H1 (cell line): ENCODE measurements around the gene RPL28. TPM values are rescaled to one million over a fixed set of nuclear protein-coding genes. Genes with fewer than 3 reads are reported as not detected.

Source experiments
- ASH2L ChIP-seq: fragments of 200-600, 300-600 bp; sonication (generic); IDR thresholded peaks from one replicate; pipeline ENCODE4 v1.7.1; 2017; ENCODE audit warnings: low read length
- ATF2 ChIP-seq: IDR thresholded peaks from 2 replicates; pipeline ENCODE4 v1.6.1; 2012; ENCODE audit warnings: low read length, inconsistent platforms
- CEBPB ChIP-seq: IDR thresholded peaks from 2 replicates; pipeline ENCODE4 v1.6.1; 2012; ENCODE audit warnings: low read depth, low read length
- HDAC2 ChIP-seq, 2 experiments: fragments of 300-600 bp in 1 of 2; sonication (generic) in 1 of 2; IDR thresholded peaks; 2 replicates each; pipeline ENCODE4 v1.6.1; 2011 to 2012; ENCODE audit warnings: low read depth in 2 of 2, low read length in 2 of 2, mild to moderate bottlenecking in 2 of 2, moderate library complexity in 2 of 2, borderline replicate concordance in 1 of 2, inconsistent platforms in 1 of 2
- KDM1A ChIP-seq: fragments of 200-600, 300-600 bp; sonication (generic); IDR thresholded peaks from 2 replicates; pipeline ENCODE4 v1.7.1; 2016; ENCODE audit warnings: mild to moderate bottlenecking, low read length, borderline replicate concordance
- KDM4A ChIP-seq: IDR thresholded peaks from one replicate; pipeline ENCODE4 v1.7.1; 2012; ENCODE audit warnings: low read depth, mild to moderate bottlenecking, moderate library complexity, low read length, inconsistent platforms; ENCODE audit not compliant: severe bottlenecking
- POLR2AphosphoS5 ChIP-seq: IDR thresholded peaks from 2 replicates; pipeline ENCODE4 v1.6.1; 2011; ENCODE audit warnings: low read depth, low read length
- RFX5 ChIP-seq: IDR thresholded peaks from 2 replicates; pipeline ENCODE4 v1.6.1; 2011; ENCODE audit warnings: low read depth, low read length, improper control_type of control experiment, borderline replicate concordance
- SIRT6 ChIP-seq: IDR thresholded peaks from one replicate; pipeline ENCODE4 v1.7.1; 2012; ENCODE audit warnings: low read length, inconsistent platforms
- USF2 ChIP-seq: IDR thresholded peaks from 2 replicates; pipeline ENCODE4 v1.6.1; 2011; ENCODE audit warnings: low read length, improper control_type of control experiment
- polyA plus RNA-seq, 7 experiments: library from polyadenylated mRNA; depleted of rRNA in 3 of 7; stranded (reverse) in 5 of 7; unstranded in 2 of 7; fragments of >200 nt in 5 of 7; fragments of 200-250 nt in 2 of 7; gene quantifications; 1 replicate in 5 of 7; 2 replicates in 1 of 7; 4 replicates in 1 of 7; pipeline versions ENCODE4 v1.2.1 to v1.2.3, GENCODE V29; 2011 to 2013; ENCODE audit warnings: missing spikeins in 2 of 7, mixed read lengths in 2 of 7
- total RNA-seq: library from RNA; stranded (reverse); fragmentation: NEBNext Ultra II Directional; extraction: Animal tissue kit (Norgen Biotek cat#: 25700); gene quantifications from 2 replicates; pipeline ENCODE4 v1.2.1, GENCODE V29; 2021

The RPL28 gene
- total and polyA plus RNA-seq, 2 of the 8 experiments (the other 6 are each of a cell fraction or from before 2014, with no cell fraction given), result 2,123 to 8,402 TPM

- TF ChIP-seq ASH2L (no peak), USF2 (no peak), CEBPB (no peak), RFX5 (no peak), SIRT6 (no peak), ATF2 (no peak), HDAC2 (IDR thresholded peaks at IDR 0.05; ENCODE audit: borderline replicate concordance in 1 of 2, low read depth in 2 of 2, low read length in 2 of 2) (no peak), POLR2AphosphoS5 (no peak), KDM4A (no peak), KDM1A (no peak)
Measured at GRCh38 chr19:55423225-55424005, 37.7 kb downstream of the RPL28 start (continued).
